Liver (tissue), 2 donors: ENCODE measurements around the gene IL17RB.

Experiments
- TF ChIP-seq, protein P1 (sequence below): fragments of 150-350 bp; IDR thresholded peaks from 2 replicates; pipeline ENCODE4 v1.5.1; 2017; ENCODE audit warnings: improper control_type of control experiment, low read depth, low read length; ENCODE audit not compliant: missing input control
- TF ChIP-seq, protein P2 (sequence below): IDR thresholded peaks from 2 replicates; pipeline ENCODE4 v1.6.1; 2016; ENCODE audit warnings: antibody characterized with exemption
- donor health status: healthy.

DNA sequence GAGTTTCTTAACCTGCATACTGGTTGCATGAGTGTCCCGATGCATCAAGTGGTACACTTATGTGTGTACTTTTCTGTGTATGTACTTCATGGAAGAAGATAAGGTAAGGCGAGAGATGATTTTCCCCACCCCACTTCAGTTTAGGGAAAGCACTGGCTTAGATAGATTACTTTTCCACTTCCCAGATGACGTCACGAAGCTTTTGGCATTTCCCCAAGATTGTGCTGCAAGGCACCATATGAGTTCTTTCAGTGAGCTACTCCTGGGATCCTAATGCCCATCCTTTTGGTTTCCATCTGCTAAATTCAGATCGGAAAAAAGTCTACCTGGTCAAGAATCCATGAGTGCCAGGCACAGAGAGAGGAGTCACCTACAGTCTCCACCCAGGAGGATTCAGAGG lies 4.5 kb downstream of the IL17RB start:
- TF ChIP-seq, protein P1, sequence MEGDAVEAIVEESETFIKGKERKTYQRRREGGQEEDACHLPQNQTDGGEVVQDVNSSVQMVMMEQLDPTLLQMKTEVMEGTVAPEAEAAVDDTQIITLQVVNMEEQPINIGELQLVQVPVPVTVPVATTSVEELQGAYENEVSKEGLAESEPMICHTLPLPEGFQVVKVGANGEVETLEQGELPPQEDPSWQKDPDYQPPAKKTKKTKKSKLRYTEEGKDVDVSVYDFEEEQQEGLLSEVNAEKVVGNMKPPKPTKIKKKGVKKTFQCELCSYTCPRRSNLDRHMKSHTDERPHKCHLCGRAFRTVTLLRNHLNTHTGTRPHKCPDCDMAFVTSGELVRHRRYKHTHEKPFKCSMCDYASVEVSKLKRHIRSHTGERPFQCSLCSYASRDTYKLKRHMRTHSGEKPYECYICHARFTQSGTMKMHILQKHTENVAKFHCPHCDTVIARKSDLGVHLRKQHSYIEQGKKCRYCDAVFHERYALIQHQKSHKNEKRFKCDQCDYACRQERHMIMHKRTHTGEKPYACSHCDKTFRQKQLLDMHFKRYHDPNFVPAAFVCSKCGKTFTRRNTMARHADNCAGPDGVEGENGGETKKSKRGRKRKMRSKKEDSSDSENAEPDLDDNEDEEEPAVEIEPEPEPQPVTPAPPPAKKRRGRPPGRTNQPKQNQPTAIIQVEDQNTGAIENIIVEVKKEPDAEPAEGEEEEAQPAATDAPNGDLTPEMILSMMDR = no peak
- TF ChIP-seq, protein P2, sequence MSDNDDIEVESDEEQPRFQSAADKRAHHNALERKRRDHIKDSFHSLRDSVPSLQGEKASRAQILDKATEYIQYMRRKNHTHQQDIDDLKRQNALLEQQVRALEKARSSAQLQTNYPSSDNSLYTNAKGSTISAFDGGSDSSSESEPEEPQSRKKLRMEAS = no peak
